Cerebellar cortex (tissue), 1 donor: ENCODE data around the gene XPNPEP1.

ENCODE experiments used
- DNase-seq: peaks from one replicate; pipeline ENCODE4 v3.0.0-alpha.2; 2015; ENCODE audit warnings: low spot score

The XPNPEP1 gene

DNA sequence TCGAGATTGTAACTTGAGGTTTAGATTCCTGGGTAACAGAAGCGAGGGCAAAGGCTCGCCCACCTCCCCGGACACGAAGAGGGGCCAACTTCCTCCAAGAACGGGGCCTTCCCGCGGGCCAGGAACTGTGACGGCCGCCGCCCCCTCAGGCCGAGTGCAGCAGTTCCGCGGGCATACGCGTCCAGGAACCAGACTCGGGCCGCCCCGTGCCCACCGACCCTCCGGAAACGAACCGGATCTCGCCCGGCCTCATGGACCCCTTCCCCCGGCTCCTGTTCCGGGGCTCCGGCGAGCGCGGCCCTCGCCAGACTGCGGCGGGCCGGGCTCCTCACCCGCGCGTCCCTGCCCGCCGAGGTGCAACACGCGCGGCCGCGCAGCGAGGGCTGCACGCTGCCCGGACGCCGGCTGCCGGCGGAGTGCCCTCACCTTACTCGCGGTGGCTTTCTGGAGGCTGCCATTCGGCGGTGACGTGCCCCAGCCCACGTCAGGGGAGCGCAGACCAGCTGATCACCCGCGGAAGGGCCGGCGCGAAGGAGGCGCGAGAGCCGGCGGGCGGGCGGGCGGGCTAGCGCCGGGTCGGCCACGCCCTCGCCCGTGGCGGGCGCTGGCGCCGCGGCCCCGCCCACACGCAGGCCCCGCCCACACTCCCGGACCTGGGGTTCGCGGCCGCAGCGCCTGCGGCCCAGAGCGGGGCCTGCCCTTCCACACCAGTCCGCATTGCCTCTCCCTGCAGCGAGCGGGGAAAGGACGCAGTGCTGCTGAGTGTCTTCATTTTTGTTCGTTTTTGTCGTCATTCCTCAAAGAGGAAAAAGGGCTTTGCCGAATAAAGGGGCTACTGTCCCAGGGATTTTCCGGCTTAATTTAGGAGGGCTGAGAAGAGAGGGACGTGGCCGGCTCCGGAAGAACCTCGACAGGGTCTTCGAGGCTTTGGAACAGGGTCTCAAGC, at the start of gene XPNPEP1:
Gene XPNPEP1 (minus strand): TSS at position 536 of the 946 bp plus-strand sequence. CDS start 78 bp downstream, at position 458.
- DNase-seq = peak; percentile 87

DNA sequence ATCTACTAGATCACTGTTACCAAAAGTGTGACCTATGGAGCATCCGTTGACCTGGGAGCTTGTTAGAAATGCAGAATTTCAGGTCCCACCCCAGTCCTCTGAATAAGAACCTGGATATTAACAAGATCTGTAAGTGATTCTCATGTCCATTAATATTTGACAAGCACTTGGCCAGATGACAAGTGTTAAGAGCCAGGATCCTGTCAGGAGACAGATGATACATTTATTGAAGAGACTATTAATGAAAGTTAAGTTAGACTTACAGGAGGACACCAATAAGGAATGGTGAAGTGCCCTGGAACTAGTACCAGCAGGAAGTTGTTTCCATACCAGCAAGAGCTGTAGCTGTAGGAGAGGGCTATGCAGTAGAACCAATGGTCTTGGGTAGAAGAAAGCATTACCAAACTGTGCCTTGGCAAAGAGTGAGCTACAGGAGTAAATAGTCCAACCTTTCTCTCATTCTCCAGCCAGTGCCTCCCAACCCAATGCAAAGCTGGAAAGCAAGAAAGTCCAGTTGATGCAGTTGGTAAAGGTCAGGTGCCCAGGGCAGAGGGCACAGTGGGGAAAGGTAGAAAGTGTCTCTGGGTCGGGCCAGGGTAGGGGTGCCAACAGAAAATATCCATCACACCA, 49.2 kb upstream of the XPNPEP1 start:
- DNase-seq = no peak

DNA sequence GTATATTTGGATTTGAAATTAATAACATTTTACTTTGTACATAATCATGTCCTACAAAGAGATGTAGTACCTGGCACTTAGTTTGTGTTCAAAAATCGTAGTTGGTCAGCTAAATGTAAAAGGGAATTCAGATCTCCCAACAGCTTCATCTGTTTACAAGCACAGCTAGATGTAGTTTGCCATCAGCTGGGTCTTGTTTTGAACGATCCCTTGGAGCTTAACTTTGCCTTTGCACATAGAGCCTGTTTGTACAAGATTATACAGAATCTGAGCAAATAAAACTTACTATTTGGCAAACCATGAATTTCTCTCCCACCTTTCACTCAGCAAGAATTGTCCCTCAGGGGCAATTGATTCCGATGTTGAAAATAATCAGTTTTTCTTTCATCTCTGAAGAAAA, 48.3 kb upstream of the XPNPEP1 start:
- DNase-seq = no peak

DNA sequence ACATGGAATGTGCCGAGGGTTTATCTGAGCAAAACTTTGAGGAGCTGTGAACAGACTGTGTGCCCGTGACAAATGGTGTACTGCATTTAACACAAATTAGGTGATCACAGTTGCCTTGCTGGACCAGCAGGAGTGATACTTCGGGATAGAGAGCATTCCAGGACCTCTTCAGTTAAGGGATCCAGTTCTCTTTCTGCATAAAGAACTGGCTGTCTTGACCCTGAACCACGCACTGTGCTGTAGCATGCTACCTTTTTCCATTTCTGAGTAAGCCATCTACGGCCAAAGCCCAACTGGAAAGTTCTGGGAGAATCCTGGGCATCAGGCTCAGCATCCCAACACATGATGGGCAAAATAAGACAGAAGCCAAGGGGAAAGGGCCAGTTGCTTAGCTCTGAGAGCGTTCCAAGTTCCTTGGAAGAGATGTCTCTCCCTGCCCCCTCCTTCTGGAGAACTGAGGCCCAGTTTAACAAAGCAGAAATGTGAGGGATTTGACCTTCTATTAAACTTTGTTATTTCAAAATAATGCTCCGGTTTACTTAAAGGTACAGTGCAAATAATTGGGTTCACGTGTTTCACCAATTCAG, 46.5 kb upstream of the XPNPEP1 start:
- DNase-seq = no peak

DNA sequence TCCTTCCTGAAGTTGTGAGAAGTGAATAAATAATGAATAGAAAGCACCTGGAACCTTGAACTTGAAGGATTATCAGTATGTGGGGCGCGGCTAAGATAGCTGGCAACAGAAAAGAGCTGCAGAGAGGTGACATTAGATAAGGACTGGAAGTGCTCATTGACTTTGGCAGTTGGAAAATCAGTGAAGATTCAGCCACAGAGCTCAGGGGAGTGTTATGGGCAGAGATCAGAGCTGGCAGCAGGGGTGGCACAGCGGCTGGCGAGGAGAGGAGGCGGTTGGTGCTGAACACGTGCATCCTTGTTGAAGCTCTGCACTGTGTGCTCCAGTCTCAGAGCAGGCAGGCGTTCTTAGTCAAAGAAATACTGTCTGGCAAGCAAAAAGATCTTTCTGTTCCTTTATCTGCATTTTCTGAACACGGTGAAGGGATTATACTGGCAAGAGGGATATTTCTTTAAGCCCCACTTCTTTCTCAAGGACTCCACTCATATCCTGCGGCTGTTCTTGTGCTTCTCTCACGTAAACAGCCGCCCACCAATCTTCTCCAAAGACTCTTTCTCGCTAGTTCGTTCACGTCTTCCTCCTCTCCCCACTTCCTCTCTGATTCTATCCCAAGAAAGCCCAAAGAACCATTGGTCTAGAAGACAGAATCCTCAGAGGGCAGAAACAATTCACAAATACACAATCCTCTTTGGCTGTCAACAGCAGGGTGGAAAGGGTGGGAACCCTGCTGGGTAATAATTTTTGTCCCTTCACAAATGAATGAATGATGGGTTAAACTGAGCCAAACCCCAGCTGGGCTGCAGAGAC, 45.8 kb upstream of the XPNPEP1 start:
- DNase-seq = no peak

DNA sequence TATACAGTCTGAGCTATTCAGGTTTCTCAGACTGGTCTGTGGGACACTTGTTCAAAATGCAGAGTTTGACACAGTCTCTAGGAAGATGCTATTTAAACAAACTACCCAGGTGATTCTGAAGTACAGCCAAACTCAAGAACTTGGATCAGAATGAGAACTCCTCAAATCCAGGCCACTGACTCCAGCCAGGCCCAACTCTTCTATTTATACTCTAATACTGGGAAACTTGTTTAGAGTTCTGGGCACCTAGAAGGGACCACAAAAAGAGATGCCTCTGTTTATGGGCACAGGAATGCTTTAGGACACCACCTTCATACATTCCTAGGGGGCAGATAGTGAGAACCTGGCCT, 44.4 kb upstream of the XPNPEP1 start:
- peak; percentile 76 for DNase-seq

DNA sequence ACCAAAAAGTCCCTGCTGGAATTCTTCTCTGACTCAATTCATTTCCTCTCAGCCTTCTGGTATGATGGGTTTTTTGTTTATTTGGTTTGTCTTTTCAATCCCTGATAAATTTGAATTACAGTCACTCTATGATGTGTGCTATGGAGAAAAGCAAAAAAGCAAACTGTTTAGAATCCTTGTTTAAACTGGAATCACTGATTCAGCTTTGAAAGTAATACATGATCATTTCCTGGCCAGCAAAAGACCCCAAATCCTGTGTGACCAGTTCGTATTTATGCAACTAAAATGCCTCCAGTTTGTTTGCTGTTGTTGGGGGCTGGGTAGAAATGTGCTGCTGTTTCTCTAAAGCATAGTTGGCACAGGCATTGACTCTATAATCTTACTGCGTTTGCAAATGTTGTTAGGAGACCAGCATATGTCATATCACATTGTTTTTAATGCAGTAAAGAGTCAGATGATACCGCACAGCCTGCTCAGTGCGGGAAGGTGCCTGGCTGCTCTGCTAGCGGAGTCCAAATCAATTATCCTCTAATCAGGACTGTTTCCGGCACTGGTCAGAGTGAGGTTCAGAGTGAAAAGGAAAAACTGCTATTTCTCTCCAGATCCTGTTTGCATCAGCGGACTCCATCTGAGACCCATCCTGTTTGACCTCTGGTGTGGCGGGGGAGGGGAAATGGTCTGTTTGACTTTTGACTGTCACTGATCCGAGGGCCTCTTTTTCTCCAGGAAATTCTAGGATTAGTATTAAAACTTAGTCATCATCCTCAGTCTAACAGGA, 43.8 kb upstream of the XPNPEP1 start:
- DNase-seq = peak; percentile 65

DNA sequence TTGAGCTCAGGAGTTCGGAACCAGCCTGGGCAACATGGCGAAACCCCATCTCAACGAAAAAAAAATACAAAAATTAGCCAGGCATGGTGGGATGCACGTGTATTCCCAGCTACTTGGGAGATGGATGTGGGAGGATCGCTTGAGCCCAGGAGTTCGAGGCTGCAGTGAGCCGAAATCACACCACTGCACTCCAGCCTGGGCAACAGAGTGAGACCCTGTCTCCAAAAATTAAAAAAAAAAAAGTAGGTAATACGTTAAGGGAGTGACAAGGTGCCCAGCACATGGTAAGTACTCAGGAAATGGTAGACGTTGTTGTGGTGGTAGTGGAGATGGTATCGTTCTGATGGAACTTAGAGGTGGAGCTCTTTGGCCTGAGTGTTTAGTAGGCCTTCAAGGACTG, 41.0 kb upstream of the XPNPEP1 start:
- DNase-seq = no peak

DNA sequence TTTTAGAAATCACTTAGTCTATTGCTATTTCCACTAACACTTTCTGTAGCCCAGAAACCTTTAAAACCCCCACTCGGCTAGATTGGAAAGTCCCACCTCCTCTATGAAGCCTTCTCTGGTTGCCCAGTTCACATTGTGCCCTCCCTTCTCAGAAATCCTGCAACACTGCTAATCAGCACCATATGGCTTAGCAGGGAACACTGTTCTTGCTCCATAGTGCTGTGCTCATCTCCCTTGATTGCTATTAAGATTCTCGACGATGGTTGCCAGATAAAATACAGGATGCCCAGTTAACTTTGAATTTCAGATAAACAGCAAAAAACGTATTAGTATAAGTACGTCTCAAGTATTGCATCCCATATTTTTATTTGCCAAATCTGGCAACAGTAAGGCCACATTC, 40.1 kb upstream of the XPNPEP1 start:
- DNase-seq = peak; percentile 83

DNA sequence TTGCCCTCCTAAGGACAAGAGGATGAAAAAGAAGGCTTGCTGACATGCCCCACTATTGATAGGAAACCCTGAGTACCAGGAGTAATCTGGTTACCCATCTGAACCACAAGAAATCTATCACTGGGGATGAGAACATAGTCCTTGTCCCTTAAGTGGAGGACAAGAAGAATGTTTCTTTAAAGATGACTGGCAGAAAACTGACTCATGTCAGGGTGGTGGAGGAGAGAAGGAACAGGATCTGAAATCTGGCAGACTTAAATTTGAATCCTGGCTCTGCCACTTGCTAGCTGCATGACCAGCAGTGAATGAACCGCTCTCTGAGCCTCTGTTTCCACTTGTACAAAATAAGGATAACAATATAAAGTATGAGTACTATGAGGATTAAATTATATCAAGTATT, 38.9 kb upstream of the XPNPEP1 start:
- peak; percentile 68 for DNase-seq

DNA sequence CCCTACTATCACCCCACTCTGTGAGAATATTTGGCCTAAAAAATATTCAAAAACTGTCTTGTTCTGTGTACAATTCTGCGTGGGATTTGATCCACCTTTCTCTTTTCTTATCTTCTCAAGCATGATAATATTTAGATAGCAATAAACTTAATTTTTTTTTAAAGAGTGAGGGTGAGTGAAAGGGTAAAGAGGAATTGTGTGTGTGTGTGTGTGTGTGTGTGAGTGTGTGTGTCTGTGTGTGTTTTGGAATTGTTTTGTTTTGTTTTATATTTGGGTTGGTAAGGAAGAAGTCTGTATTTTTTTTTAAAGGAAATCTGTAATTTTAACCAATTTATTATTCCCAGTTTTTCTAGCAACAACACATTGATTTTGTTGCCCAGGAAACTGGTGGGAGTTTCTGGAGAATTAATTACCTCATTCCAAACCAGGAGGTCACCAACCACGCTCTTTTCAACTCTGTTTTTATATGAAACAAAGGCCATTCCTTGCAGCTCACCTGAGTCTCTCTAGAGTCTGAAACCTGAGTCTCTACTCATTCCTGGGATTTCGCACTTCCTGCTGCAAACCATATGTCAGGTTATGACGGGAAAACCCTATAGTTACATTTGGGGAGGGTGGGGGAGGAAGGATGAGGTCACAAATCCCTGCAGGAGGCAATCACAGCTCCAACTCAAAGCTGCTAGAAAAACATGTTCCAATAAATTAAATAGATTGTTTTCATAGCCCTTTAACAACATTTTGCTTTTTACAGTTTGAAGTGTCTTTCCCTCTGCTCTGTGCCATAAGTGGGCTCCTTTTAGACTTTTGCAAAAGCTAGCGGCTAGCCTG, 38.1 kb upstream of the XPNPEP1 start:
- peak; percentile 59 for DNase-seq

DNA sequence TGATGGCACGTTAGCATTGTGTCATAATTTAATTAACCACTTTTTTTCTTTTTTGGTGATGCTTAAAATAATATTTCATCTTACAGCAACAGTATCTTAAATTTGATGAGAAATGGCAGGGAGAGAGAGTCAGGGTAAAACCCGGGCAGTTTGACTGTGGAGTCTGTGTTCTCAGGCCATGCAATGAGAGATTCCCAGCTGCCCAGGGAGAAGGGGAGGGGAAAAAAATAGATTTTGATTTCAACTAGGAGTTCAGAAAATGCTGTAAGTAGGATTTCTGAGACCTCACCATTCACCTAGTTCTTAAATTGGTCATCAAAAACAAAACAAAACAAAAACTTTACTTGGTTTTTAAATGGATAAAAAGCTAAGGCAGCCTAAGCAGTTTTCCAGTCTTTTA, 37.4 kb upstream of the XPNPEP1 start:
- DNase-seq = no peak

DNA sequence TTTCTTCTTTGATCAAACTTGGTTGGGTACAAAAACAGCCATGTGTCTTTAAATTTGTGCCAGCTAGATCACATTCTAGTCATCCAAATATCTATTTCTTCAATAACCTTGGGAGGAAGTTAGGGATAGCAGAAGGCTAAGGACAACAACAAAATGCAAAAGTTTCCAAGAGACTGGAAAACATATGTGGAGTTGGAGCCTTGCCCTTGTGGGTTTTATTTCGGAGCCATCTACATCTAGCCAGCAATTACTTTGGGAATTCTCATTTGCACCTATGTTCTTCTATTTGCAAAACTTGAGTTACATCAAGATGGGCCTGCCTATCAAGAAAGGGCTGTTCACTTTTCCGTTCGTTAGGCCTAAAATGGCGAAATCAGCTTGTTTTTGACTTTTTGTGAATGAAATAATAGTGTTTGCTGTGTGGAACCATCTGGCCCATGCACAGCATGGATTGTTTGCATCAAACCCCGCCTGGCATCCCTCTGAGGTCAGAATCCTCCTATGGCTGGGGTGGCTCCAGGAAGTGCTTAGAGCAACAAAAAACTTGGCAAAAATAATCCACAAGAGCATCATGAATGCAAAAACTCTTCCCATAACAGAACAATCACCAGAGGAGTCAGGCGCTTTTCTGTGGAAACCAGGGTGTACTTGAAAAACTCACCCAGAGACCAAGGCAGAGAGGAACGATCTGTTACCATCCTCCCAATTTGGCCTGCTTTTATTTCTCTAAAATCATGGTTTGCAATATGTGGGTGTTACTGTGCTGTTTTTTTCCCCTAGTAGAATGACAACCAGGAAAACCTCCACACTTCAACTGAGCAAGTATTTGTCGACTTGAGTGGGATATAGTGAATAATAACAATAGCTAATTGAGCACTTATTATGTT, 36.2 kb upstream of the XPNPEP1 start:
- no peak for DNase-seq

DNA sequence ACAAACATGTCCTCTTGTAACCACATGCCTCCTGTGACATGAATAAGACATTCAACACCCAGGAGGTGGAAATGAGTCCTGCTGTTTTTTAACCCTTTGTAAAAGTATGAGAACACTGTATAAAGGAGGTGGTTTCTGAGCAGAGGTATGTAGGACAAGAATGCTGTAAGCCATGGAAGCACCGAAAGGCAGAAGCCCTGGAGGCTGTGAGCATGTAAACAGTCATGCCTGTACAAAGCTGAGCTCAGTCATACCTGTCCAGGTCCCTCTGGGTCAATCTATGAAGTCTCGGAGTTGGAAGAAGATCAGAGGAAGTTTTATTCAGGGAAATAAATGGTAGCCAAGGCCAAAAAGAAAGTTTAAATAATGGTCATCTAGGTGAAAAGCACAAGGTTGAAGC, 34.7 kb upstream of the XPNPEP1 start:
- no peak for DNase-seq

DNA sequence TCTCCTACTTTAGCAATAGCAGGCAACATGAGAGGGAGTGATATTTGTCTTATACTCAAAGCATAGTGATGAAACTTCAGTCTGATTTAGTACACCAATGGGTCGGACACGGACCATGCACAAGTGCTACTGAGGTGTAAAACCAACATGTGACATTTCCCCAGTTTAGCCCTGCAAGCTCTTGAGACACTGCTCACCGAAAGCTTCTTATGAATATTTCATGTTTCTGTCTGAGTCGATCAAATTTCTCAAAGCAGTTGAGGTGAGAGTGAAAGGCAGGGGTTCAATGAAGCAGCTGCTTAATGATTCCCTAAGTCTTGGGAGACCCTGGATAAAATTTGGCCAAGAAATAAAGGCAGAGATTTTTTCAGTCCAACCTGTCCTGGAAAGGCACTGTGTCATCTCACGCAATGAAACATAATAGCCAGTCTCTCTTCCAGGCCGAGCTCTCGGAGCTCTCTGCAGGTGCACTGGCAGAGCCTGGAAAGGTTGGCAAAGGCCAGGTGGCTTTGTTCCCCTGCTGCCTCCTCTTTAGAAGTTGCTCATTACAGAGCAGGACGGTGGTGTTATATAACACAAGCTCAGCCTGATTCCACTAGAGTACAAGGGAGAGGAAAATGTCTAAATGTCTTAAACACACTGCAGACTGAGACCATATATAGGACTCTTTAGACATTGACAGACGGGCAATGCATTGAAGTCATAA, 33.9 kb upstream of the XPNPEP1 start:
- DNase-seq = peak; percentile 98

DNA sequence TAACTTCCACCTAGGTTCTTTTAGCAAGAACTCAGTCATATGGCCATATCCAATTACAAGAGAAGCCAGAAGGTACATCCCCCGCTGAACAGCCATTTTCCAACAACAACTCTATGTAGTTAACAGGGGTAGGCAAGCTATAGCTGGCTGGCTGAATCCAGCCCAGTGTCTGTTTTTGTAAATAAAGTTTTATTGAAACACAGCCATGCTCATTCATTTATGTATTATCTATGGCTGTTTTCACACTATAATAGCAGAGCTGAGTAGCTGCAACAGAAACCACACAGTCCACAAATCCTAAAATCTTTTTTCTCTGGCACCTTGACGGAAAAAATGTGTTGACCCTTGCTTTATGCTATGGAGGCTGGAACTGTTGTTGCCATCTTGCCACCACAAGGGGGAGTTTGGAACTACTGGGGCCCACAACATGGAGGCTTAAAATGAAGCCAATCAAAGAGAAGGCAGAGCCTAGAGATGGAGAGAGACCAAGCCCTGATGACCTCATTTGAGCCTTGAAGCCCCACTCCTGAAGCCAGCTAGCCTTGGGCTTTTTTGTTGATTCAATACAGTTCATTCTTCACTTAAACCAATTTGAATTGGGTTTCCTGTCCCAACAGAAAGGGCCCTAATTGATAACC, 33.3 kb upstream of the XPNPEP1 start:
- DNase-seq = peak; percentile 51

DNA sequence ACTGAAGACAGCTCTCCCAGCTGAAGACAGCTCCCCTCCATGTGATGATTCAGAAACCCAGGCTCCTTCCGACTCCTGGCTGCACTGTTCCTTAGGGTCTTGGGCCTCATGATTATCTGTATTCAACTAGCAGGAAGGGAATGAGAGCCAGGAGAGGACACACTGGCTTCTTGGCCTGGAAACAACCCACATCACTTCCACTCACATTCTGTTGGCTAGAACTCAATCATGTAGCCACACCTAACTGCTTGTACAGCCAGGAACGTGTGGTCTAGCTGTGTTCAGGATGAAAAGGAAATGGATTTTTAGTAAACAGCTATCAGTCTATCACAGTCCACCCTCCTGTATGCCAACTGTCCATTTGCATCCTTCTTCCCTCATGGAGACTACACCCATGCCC, 30.5 kb upstream of the XPNPEP1 start:
- peak; percentile 75 for DNase-seq

DNA sequence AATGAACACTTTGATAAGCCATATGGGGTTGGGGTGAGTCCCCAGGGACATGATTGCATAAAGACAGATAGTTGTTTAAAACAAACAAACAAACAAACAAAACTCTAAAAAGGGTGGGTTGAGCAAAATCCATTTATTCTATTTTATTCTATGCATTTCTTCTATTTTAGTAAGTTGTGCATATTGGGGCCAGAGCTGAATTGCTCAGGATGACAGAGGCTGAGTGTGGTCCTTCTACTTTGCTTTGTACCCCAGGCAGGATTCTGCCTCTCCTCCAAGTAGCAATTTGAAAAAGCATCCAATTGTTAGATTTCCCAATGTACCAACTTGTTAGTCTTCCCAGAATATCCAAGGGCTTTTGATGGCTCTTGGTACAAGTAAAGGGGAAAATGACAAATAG, 29.2 kb upstream of the XPNPEP1 start:
- no peak for DNase-seq
